ENCODE data around the gene ACTA1. TPM values are rescaled to one million over a fixed set of nuclear protein-coding genes. Genes with fewer than 3 reads are reported as not detected.
A peak's percentile ranks its signal among the peaks of the same experiment; 100 is the strongest.

Gene ACTA1
- total RNA-seq, 1 experiment from 2014 or later, result not detected

- Histone ChIP-seq H3K4me3 (ENCODE audit: low read depth in 2 of 2, low read length in 2 of 2) (no peak overlapping the region), H3K9me3 (ENCODE audit: control insufficient read depth, insufficient read depth, low read depth, low read length) (no peaks in the 10 kb centered on the region), H3K36me3 (ENCODE audit: control insufficient read depth, insufficient read depth, low read length) (peaks cover 12% of the 10 kb centered on the region), H3K27ac (ENCODE audit: low read length) (no peak overlapping the region), H3K4me1 (ENCODE audit: control insufficient read depth, insufficient read depth, low read length) (no peaks in the 10 kb centered on the region), H3K27me3 (ENCODE audit: control insufficient read depth, insufficient read depth, low read length) (no peaks in the 10 kb centered on the region)
- CTCF ChIA-PET, result interaction anchor here (0.6 kb wide), 3 partner anchors 34 to 688 kb away, joined by 3 to 5 read pairs (median 3); no protein-coding TSS in a partner anchor
- ATAC-seq, result no peak
- POLR2A ChIA-PET, result no interaction called here
- BruUV-seq (replicated peaks), result no TSS peak
- in situ Hi-C loops (cut with HindIII; ENCODE audit: low pct_unique_long_range_greater_than_20kb, low sequenced_read_pairs) (no loop called here), intact Hi-C loops (cut with micrococcal nuclease; ENCODE audit: unreplicated experiment) (loop anchor here (10.0 kb wide), 1 partner anchor 136 kb away; the partner anchor contains the start of gene CCSAP)
- DNase-seq (ENCODE audit: low read depth, low spot score), result no peak
- TF ChIP-seq, protein P1, sequence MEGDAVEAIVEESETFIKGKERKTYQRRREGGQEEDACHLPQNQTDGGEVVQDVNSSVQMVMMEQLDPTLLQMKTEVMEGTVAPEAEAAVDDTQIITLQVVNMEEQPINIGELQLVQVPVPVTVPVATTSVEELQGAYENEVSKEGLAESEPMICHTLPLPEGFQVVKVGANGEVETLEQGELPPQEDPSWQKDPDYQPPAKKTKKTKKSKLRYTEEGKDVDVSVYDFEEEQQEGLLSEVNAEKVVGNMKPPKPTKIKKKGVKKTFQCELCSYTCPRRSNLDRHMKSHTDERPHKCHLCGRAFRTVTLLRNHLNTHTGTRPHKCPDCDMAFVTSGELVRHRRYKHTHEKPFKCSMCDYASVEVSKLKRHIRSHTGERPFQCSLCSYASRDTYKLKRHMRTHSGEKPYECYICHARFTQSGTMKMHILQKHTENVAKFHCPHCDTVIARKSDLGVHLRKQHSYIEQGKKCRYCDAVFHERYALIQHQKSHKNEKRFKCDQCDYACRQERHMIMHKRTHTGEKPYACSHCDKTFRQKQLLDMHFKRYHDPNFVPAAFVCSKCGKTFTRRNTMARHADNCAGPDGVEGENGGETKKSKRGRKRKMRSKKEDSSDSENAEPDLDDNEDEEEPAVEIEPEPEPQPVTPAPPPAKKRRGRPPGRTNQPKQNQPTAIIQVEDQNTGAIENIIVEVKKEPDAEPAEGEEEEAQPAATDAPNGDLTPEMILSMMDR (IDR thresholded peaks at IDR 0.05), result no peak
- no peak for TF ChIP-seq TCF7L2 (IDR thresholded peaks at IDR 0.05; ENCODE audit: low read depth, low read length)
- TF ChIP-seq REST (IDR thresholded peaks at IDR 0.05; ENCODE audit: insufficient read depth in 1 of 2, low read depth in 2 of 2, low read length in 1 of 2), result no peak
- no peak for TF ChIP-seq SIN3A (IDR thresholded peaks at IDR 0.05; ENCODE audit: borderline replicate concordance, insufficient read depth, low read depth, low read length)
Measured at GRCh38 chr1:229480495-229480894, 46.6 kb upstream of the ACTA1 start.

DNA sequence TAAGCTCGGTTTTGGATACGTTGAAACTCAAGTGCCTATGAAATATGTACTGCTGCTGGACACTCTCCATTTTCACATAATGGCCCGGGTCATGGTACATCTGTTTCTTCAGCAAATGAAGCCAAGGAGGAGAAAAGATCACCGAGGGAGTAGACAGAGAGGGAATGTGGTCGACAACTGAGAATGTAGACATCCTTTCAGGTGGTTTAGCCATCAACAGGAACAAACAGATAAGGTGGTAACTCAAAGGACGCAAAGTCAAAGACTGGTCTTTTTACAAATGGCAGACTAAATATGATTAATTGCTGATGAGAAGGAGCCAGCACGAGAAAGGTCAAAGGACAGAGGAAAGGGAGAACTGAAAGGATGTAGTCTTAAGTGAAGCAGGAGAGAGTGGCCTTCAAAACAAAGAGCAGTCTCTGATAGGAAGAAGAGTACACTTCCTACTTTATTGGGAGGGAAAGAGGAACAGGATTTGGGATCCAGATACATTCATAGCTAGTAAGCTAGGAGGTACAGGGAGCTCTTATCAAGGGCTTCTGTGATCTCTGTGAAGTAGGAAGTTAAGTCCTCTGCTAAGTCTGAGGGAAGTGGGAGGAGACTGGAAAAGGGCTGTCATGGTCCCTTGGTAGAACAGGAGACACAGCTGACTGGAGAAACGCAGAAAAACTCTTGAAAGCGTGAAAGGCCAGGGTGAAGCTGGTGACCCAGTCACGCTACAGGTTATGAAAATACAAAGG lies 45.9 kb upstream of the ACTA1 start:
- DNase-seq (ENCODE audit: low read depth, low spot score), result no peak
- no TSS peak for BruUV-seq (replicated peaks)
- ChIA-PET POLR2A (interaction anchor here (0.8 kb wide), 1 partner anchor 29 kb away, joined by 3 read pairs; no protein-coding TSS in a partner anchor), CTCF (interaction anchor here (0.6 kb wide), 2 partner anchors 35 to 688 kb away, joined by 3 to 5 read pairs; no protein-coding TSS in a partner anchor)
- intact Hi-C loops (cut with micrococcal nuclease; ENCODE audit: unreplicated experiment), result loop anchor here (10.0 kb wide), 1 partner anchor 135 kb away; the partner anchor contains the start of gene CCSAP
- Histone ChIP-seq H3K9me3 (ENCODE audit: control insufficient read depth, insufficient read depth, low read depth, low read length) (no peaks in the 10 kb centered on the region), H3K27ac (ENCODE audit: low read length) (no peak overlapping the region), H3K4me3 (ENCODE audit: low read depth in 2 of 2, low read length in 2 of 2) (no peak overlapping the region), H3K4me1 (ENCODE audit: control insufficient read depth, insufficient read depth, low read length) (no peaks in the 10 kb centered on the region), H3K36me3 (ENCODE audit: control insufficient read depth, insufficient read depth, low read length) (peaks cover 11% of the 10 kb centered on the region), H3K27me3 (ENCODE audit: control insufficient read depth, insufficient read depth, low read length) (no peaks in the 10 kb centered on the region)
- ATAC-seq, result peak; percentile 30; the same call in 1 of the 2 replicates
- in situ Hi-C loops (cut with HindIII; ENCODE audit: low pct_unique_long_range_greater_than_20kb, low sequenced_read_pairs), result no loop called here
- no peak for TF ChIP-seq TCF7L2 (IDR thresholded peaks at IDR 0.05; ENCODE audit: low read depth, low read length)
- no peak for TF ChIP-seq SIN3A (IDR thresholded peaks at IDR 0.05; ENCODE audit: borderline replicate concordance, insufficient read depth, low read depth, low read length)
- TF ChIP-seq REST (IDR thresholded peaks at IDR 0.05; ENCODE audit: insufficient read depth in 1 of 2, low read depth in 2 of 2, low read length in 1 of 2), result no peak
- no peak for TF ChIP-seq POLR2AphosphoS5 (IDR thresholded peaks at IDR 0.05; ENCODE audit: low read depth, low read length)
- TF ChIP-seq, protein P1 (IDR thresholded peaks at IDR 0.05), result no peak
